Measurements from ENCODE around the gene KIF26A. TPM values are rescaled to one million over a fixed set of nuclear protein-coding genes. Genes with fewer than 3 reads are reported as not detected.
A peak's percentile ranks its signal among the peaks of the same experiment; 100 is the strongest.
"Not testable (repeated sequence)": the region's sequence is repeated elsewhere in the genome, so short reads cannot be mapped to it uniquely, and the experiment has no call there.

Gene KIF26A
- total RNA-seq, 4 donors from 2014 or later, result 0.53 to 5.8 (median 1.6) TPM

GRCh38 chr14:104222396-104223036, 84.1 kb downstream of the KIF26A start:
- no peaks in the 10 kb centered on the region for H3K27me3 ChIP-seq
- DNase-seq, result peak in 1 of 3 donors; percentile 49
- H3K36me3 ChIP-seq, result no peaks in the 10 kb centered on the region
- H3K27ac ChIP-seq, result no peak overlapping the region
- peaks cover 0 to 31% (median 2%) of the 10 kb centered on the region in 4 donors for H3K4me1 ChIP-seq
- no peak overlapping the region for H3K4me3 ChIP-seq
- H3K9me3 ChIP-seq, result peaks cover 0 to 4% (median under 1%) of the 10 kb centered on the region in 4 donors
- TF ChIP-seq CTCF (IDR thresholded peaks at IDR 0.05) (no peak), POLR2A (IDR thresholded peaks at IDR 0.05) (no peak)

GRCh38 chr14:104223101-104224041, 85.0 kb downstream of the KIF26A start:
- peaks cover 0 to 31% (median 2%) of the 10 kb centered on the region in 4 donors for H3K4me1 ChIP-seq
- peak in 1 of 3 donors; percentile 65 for DNase-seq
- no peaks in the 10 kb centered on the region for H3K36me3 ChIP-seq
- no peaks in the 10 kb centered on the region for H3K27me3 ChIP-seq
- peaks cover 0 to 8% (median 1%) of the 10 kb centered on the region in 4 donors for H3K9me3 ChIP-seq
- H3K4me3 ChIP-seq, result peak overlapping the region in 2 of 4 donors; percentile 24 to 35
- peak overlapping the region in 1 of 4 donors; percentile 86 for H3K27ac ChIP-seq
- TF ChIP-seq CTCF (IDR thresholded peaks at IDR 0.05) (no peak), POLR2A (IDR thresholded peaks at IDR 0.05) (no peak)

GRCh38 chr14:104224131-104224505, 85.7 kb downstream of the KIF26A start:
- Histone ChIP-seq H3K27ac (peak overlapping the region in 3 of 4 donors; percentile 49 to 86 (median 75)), H3K9me3 (peaks cover 0 to 8% (median 1%) of the 10 kb centered on the region in 4 donors), H3K4me1 (peaks cover 0 to 34% (median 2%) of the 10 kb centered on the region in 4 donors), H3K4me3 (peak overlapping the region in 1 of 4 donors; percentile 35), H3K36me3 (no peaks in the 10 kb centered on the region), H3K27me3 (no peaks in the 10 kb centered on the region)
- no peak for DNase-seq
- no peak for TF ChIP-seq CTCF (IDR thresholded peaks at IDR 0.05)
- no peak for TF ChIP-seq POLR2A (IDR thresholded peaks at IDR 0.05)

- Histone ChIP-seq H3K9me3 (peaks cover 0 to 8% (median 1%) of the 10 kb centered on the region in 4 donors), H3K36me3 (no peaks in the 10 kb centered on the region), H3K4me3 (no peak overlapping the region), H3K4me1 (peaks cover 0 to 40% (median 3%) of the 10 kb centered on the region in 4 donors), H3K27ac (peak overlapping the region in 3 of 4 donors; percentile 49 to 86 (median 75)), H3K27me3 (no peaks in the 10 kb centered on the region)
- DNase-seq, result peak in 1 of 3 donors; percentile 68
- TF ChIP-seq POLR2A (IDR thresholded peaks at IDR 0.05) (no peak), CTCF (IDR thresholded peaks at IDR 0.05) (peak in 3 of 6 experiments; percentile 15 to 46 (median 26))
Observed at GRCh38 chr14:104224506-104225277, 86.3 kb downstream of the KIF26A start.

- H3K36me3 ChIP-seq, H3K27me3 ChIP-seq, H3K4me3 ChIP-seq, H3K9me3 ChIP-seq: not testable (repeated sequence)
- H3K27ac ChIP-seq, result peak overlapping the region in 3 of 4 donors; percentile 9 to 86 (median 75)
- H3K4me1 ChIP-seq, result peaks cover 0 to 44% (median 3%) of the 10 kb centered on the region in 4 donors
- peak in 2 of 3 donors; percentile 76 to 88 for DNase-seq
Observed at GRCh38 chr14:104225278-104226190, 87.1 kb downstream of the KIF26A start.
